Fibroblast of the conjunctiva (primary cell): ENCODE results near the gene TRPC4AP.
"Not testable (repeated sequence)": the region's sequence is repeated elsewhere in the genome, so short reads cannot be mapped to it uniquely, and the experiment has no call there.

Experiments used
- DNase-seq: peaks from one replicate; pipeline ENCODE4 v3.0.0-alpha.2; 2010; ENCODE audit warnings: low read depth

TRPC4AP gene, protein sequence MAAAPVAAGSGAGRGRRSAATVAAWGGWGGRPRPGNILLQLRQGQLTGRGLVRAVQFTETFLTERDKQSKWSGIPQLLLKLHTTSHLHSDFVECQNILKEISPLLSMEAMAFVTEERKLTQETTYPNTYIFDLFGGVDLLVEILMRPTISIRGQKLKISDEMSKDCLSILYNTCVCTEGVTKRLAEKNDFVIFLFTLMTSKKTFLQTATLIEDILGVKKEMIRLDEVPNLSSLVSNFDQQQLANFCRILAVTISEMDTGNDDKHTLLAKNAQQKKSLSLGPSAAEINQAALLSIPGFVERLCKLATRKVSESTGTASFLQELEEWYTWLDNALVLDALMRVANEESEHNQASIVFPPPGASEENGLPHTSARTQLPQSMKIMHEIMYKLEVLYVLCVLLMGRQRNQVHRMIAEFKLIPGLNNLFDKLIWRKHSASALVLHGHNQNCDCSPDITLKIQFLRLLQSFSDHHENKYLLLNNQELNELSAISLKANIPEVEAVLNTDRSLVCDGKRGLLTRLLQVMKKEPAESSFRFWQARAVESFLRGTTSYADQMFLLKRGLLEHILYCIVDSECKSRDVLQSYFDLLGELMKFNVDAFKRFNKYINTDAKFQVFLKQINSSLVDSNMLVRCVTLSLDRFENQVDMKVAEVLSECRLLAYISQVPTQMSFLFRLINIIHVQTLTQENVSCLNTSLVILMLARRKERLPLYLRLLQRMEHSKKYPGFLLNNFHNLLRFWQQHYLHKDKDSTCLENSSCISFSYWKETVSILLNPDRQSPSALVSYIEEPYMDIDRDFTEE

DNA sequence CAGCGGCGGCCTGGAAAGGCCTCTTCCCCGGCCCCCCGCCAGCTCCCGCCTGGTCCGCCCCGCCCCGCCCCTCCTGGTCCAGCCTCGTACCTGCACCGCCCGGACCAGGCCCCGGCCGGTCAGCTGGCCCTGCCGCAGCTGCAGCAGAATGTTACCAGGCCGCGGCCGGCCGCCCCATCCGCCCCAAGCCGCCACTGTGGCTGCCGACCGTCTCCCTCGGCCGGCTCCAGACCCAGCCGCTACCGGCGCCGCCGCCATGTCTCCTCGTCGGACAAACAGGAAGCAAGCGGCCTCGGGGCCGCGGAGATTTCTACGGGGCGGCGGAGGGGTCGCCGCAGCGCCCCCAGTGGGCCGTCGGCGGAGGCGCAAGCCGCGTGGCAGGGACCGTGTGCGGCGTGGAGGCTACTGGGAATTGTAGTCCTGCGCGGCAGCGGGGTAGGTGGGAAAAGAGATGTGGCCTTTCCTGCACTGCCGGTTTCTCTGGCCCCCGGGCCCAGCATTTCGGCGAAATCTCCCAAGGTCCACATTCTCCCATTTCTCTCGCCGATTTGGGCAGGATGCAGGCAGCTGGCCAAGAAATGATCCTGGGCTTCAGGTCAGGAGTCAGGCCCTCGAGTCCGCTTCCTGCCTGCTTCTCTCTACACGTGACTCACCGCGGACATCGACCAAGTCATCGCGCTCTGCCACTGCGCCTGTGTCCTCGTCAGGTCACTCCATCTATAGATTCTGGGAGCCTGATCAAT lies at the start of gene TRPC4AP:
TSS of gene TRPC4AP (minus strand) at position 284 of the 743 bp plus-strand sequence. CDS start at position 258, 26 bp downstream.
- peak; percentile 73 for DNase-seq

DNA sequence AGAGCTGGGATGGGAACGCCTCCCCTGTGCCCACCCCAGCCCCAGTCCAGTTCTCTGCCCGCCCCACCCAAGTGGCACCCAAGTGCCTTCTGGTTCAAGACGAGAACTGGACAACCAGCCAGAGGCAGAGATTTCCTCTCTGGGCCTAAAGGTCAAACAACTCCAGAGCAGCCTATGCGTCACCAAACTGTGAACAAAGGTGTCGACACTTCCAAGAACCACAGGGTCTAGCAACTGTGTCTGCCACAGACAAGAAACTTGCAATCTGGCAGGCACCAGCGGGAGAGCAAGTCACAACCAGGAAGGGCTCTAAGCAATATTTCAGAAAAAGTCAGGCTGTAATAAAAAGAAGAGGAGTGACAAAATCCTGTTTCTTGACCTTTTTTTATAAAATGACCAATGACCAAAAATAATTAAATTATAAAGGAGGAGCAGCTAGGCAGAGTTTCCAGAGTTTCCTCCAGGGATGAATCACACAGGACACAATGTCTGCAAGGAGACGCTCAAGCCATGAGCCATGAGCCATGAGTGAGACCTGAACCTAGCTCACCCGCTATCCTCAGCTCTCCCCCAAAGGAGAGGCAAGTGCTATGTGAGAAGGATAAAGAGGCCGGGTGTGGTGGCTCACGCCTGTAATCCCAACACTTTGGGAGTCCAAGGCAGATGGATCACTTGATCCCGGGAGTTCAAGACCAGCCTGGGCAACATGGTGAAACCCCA lies 43.4 kb upstream of the TRPC4AP start:
- DNase-seq = no peak

DNA sequence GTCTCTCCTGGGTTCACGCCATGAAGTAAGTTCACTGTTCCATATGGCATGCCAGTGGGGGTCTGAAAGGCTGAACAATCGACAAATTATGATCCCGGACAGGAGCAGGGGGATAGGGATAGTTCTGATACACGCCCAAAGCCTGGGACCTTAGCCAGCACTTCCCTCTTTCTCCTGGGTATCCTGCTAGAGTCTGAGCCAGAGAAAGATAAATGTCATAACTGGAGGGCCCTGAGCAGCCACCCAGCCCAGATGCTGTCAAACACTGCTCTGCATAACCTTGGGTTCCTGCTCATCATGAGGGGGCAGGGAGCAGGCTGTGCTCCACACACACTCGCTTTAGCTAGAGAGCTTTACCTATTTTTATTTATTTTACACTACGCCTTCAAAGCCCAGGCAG lies 42.3 kb upstream of the TRPC4AP start:
- DNase-seq = no peak

DNA sequence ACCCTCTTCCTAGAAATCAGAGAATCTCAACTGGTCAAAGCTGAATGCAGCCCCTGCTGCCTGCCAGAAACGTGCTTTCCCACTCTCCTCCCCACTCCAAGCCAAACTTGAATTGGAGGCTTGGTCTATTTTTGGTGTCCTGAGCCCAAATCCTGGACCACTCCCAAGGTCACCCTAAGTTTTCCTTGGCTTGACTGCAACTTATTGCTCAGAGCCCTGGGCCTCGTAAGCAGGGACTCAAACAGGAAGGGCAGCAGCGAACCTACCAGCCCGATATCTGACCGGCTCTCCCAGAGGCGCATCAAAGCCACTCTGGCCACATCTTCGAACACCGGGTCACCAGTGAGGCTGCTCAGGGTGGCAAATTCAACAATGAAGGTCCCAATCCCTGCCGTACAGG lies 41.9 kb upstream of the TRPC4AP start:
- DNase-seq = no peak

DNA sequence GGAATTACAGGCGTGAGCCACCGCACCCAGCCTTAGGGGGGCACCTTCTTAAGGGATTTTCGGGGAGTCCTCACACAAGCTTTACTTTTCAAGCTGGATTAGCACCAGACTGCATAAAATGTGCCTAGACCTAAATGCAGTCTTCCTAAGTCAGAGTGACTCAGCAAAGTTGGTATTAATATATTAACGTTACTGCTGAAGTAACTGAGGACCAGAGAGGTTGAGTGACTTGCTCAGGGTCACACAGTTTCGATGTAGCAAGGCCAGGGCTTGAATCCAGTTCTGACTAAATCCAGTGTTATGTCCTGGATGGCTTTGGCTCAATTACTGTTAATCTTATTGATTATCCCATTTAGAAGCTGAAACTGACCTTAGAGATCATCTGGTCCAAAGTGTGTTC lies 41.1 kb upstream of the TRPC4AP start:
- no peak for DNase-seq

DNA sequence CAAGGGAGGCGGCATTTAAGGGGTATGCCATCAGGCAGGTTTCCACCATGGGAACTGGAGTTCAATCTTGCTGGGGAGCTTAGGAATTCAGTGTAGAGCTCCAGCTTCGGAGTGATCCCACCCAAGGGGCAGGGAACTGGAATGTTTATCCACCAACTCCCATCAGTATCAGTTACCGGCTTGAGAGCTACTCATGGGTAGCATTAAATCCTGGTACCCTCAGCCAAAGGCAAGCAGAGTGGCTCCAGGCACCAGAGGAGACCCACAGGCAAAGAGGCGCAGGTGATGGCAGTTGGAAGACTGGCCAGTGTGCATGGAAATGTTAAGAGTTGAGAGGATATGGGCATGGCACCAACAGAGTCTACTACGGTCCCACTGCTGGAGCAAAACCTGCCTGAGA lies 40.4 kb upstream of the TRPC4AP start:
- DNase-seq = no peak

DNA sequence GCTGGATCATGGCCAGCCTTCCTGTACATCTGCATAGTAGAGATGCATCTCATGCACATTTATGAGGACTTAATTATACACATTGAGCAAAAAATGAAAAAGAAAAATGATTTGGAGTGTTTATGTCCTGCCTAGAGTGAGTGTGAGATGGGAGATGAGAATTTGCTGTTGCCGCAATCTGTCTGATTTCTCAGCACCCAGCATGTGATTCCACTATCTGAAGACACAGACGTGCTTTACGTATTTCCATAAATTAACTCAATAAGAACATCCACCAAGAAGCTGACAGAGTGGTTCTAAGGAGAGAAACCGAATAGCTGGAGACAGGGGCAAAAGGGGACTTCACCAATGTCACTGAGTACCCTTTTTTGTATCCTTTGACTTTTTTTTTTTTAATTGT lies 39.3 kb upstream of the TRPC4AP start:
- no peak for DNase-seq

DNA sequence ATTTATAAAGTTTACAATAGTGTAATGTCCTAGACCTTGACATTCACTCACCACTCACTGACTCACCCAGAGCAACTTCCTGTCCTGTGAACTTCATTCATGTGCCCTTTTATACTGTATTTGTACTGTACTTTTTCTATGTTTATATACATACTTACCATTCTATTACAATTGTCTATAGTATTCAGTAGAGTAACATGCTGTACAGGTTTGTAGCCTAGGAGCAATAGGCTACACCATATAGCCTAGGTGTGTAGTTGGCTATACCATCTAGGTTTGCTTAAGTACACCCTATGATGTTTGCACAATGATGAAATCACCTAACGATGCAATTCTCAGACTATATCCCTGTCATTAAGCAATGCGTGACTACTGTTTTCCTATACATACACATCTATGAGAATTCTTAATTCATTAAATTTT lies 37.1 kb upstream of the TRPC4AP start:
- no peak for DNase-seq

DNA sequence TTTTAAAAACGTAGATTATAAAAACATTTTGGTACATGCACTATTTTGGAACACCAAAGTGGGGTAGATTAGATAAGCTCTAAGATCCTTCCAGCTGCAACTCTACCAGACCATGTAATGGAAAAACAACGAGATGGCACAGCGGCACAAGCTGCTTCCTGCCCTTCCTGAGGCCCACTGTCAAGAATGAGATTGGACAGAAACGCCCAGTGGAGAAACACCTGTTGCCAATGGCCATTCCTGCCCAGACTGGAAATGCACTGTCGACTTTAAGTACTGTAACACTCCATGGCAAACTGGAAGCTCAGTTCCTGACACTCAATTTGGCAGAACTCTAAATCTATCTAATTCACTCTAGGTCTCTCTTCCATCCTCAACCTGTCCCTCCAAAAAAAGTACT lies 33.1 kb upstream of the TRPC4AP start:
- no peak for DNase-seq

DNA sequence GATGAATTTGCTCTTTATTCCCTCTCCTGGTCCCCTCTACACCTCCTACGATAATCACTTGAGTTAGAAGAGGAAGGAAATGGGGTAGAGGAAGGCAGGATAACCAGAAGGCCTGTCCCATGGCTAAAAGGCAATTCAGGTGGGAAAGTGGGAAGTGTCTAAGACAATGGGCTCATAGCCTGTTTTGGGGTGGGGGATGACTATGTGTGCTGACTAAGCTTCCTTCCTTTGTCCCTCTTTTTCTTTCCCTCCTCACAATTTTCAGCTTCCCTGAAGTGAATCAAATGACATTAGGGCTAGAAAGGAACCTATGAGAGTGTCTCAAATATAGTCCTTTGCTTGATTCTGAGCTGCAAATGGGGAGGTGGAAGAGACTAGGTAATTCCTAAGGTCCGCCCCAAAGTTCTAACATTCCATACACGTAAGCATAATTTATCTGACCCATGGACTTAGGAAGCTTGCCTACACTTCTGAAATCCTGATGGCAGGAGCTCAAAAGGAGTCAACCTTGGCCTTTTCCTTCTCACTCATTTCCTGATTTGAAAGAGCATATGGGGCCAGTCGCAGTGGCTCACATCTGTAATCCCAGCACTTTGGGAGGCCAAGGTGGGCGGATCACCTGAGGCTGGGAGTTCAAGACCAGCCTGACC lies 30.3 kb upstream of the TRPC4AP start:
- no peak for DNase-seq

DNA sequence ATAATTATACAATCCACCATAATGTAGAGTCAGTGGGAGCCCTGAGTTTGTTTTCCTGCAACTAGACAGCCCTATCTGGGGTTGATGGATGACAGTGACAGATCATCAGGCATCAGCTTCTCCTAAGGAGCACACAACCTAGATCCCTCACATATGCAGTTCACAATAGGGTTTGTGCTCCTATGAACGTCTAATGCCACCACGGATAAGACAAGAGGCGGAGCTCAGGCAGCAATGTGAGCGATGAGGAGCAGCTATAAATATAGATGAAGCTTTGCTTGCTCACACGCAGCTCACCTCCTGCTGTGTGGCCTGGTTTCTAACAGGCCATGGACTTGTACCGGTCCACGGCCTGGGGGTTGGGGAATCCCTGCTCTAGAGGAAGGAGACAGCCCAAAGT lies 28.6 kb upstream of the TRPC4AP start:
- no peak for DNase-seq

DNA sequence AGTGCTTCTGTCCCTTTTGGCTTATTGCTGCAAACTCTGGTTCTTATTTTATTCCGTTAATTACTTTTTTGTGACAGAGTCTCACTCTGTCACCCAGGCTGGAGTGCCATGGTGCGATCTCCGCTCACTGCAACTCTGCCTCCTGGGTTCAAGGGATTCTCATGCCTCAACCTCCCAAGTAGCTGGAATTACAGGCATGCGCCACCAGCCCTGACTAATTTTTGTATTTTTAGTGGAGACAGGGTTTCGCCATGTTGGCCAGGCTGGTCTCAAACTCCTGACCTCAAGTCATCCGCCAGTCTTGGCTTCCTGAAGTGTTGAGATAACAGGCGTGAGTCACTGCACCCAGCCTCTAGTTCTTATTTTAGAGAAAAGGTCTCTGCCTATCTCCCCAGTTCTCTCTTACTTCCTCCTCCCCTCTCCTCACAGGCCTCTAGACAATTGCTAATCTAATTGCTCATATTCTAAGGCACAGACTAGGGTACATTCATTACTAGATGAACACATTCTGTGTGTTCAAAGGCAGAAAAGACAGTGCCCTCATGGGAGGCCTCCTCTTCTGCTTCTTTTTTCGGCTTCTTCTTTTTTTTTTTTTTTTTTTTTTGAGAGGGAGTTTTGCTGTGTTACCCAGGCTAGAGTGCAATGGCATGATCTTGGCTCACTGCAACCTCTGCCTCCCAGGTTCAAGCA lies 27.6 kb upstream of the TRPC4AP start:
- no peak for DNase-seq

DNA sequence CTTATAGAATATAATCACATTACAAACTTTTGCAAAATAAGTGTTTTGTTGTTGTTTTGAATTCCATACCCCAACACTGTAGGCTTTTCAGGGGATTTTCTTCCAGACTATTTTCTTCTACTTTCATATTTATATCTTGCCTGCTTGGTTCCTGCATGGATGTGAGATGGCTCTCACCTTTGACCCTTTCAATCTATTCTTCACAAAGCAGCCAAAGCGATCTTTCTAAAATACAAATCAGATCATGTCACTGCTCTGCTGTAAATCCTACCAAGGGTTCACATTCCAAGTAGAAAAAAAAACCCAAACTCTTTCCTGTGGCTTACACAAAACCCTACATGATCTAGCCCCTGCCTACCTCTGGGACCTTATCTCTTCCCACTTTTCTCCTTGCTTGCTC lies 25.0 kb upstream of the TRPC4AP start:
- no peak for DNase-seq

DNA sequence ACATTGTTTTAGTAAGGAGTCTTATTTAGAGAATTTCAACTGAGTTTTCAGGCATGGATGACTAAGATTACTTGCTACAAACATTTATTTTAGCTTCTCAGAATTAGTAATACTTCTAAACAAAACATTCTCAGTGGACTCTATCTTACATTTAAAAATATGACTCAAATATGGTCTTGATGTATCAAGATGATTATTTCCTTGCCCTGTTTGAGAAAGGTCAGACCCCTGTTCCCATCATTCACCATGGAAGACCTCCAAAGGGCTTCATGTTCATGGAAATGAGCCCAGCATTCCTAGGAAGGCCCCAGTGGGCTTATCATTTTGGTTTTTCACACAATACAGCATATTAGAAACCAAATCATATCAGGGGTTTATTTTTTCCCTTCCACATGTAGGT lies 24.6 kb upstream of the TRPC4AP start:
- no peak for DNase-seq

DNA sequence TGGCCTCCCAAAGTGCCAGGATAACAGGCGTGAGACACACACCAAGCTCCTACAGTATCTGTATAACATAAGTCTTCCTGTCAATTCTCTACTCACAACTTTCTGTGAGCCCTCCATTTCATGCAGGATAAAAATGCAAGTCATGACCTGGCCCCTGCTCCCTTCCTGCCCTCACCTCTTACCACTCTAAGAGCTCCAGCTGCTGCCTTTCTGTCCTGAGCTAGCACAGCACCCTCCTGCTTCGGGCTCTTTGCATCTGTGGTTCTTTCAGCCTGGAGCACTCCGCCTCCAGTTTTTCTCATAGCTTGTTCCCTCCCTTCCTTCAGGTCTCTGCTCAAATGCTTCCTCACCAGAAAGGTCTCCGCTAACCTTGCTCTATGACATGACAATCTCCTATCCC lies 23.7 kb upstream of the TRPC4AP start:
- no peak for DNase-seq

DNA sequence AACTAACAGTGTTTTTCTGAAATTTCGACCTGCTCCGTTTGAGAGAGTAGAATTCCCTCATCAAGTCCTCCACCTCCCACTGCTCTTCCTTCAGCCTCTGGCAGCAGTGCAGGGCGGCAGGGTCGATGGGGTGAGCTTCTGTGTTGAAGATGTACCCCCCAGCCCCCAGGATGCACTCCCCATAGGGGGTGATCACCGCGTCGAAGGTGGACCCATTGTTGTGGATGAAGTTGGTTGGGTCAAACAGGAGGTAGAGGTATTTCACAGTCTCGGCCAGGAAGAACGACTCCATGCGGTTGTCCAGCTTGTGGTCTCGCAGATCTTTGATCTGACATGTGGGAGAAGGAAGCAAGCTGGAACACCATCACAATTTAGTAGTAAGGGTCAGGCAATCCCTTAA lies 23.0 kb upstream of the TRPC4AP start:
- DNase-seq = no peak

DNA sequence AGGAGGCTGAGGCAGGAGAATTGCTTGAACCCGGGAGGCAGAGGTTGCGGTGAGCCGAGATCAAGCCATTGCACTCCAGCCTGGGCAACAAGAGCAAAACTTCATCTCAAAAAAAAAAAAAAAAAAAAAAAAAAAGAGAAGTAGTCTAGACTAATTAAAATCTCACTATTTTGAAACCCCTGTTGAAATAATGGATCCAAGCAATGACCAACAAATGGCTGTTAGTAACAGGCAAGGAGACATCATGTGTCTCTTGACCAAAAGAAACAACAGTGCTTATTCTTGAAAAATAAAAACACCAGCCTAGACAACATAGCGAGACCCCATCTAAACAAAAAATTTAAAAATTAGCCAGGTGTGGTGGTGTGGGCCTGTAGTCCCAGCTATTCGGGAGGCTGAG lies 19.7 kb upstream of the TRPC4AP start:
- DNase-seq = not testable (repeated sequence)

DNA sequence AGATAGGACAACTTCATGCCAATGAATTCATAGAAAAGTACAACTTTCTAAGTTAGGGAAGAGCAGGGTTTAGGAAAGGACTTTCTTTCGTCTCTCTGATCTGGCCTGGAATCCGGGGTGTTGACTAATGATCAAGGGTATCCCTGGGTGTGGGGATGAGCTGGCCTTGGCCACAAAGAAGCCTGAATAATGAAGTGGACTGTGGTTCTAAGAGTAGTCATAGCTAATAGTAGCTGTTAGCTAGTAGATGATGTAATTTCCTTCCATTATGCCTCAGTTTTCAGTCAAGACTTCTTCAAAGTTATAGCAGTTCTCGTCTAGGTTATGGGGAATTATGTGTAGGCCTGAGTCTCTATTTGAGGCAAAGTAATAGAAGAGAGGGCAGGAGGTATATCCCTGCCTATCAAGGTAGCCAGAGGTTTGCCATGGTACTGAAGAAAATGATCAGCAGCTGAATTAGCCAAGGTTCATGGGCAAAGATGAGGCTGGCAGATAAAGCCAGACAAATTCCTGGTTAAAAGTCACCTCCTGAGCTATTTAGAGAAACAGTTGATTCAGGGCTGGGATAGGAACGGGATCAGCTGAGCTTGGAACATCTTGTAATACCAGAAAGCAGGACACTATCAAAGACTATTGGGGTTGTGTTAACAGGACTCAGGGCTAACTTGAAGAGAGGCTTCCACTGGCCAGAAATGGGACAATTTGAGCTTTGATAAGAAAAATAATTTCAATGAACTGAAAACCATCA lies 18.7 kb upstream of the TRPC4AP start:
- no peak for DNase-seq

DNA sequence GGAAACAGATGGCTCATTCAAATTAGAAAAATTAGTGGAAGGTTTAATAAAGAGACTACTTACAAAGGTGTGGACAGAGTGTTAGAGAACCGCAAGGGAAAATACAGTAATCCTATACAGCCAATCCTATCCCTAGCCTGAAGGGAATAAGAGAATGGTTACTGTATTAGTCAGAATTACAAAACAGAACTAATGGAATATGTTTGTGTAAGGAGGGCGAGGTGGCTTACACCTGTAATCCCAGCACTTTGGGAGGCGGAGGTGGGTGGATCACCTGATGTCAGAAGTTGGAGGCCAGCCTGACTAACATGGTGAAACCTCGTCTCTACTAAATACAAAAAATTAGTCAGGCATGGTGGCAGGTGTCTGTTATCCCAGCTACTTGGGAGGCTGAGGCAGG lies 16.3 kb upstream of the TRPC4AP start:
- DNase-seq = no peak

DNA sequence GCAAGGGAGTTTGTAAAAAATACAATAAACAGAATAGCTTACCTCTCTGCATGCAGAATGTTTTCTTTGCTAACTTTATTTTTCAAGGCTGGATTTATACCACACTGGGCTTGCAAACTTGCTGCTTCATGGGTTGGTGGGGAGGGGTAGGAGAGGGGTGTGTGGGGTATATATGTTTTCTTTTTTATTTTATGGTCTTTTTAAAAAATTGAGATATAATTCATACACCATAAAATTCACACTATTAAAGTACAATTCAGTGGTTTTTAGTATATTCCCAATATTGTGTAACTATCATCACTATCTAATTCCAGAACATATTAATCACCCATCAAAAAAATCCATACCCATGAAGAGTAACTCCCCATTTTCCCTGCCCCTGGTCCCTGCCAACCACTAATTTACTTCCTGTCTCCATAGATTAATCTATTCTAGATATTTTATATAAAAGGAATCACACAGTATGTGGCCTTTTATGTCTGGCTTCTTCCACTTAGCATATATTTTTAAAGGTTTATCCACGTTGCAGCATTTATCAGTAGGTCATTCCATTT lies 14.3 kb upstream of the TRPC4AP start:
- DNase-seq = no peak
